A673 (cell line): ENCODE results near the gene JMJD1C.

Experiments used
- EZH2 ChIP-seq: fragments of 200-600 bp; sonication (generic); IDR thresholded peaks from 2 replicates; pipeline ENCODE4 v1.6.1; 2017; ENCODE audit warnings: borderline replicate concordance, low read depth, mild to moderate bottlenecking, mixed read lengths, antibody characterized with exemption, low read length; ENCODE audit not compliant: poor library complexity, severe bottlenecking
- TF ChIP-seq, protein P1 (sequence below): fragments of 300-800, 200-600 bp; sonication (generic); conservative IDR thresholded peaks from 2 replicates; pipeline ENCODE4 v1.5.1; 2017; ENCODE audit warnings: low read depth, mild to moderate bottlenecking, antibody characterized with exemption, low read length, moderate library complexity, mixed read lengths

GRCh38 chr10:63266391-63267316 lies 199.1 kb downstream of the JMJD1C start:
- no peak for TF ChIP-seq EZH2
- TF ChIP-seq, protein P1, sequence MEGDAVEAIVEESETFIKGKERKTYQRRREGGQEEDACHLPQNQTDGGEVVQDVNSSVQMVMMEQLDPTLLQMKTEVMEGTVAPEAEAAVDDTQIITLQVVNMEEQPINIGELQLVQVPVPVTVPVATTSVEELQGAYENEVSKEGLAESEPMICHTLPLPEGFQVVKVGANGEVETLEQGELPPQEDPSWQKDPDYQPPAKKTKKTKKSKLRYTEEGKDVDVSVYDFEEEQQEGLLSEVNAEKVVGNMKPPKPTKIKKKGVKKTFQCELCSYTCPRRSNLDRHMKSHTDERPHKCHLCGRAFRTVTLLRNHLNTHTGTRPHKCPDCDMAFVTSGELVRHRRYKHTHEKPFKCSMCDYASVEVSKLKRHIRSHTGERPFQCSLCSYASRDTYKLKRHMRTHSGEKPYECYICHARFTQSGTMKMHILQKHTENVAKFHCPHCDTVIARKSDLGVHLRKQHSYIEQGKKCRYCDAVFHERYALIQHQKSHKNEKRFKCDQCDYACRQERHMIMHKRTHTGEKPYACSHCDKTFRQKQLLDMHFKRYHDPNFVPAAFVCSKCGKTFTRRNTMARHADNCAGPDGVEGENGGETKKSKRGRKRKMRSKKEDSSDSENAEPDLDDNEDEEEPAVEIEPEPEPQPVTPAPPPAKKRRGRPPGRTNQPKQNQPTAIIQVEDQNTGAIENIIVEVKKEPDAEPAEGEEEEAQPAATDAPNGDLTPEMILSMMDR = no peak
